GM21619 (cell line): ENCODE data around the gene LPO.

Experiments
- ATAC-seq: cut with Tn5 transposase; IDR thresholded peaks from one replicate; pipeline ENCODE4 v1.9.1; 2021; ENCODE audit not compliant: unreplicated experiment

LPO gene

DNA sequence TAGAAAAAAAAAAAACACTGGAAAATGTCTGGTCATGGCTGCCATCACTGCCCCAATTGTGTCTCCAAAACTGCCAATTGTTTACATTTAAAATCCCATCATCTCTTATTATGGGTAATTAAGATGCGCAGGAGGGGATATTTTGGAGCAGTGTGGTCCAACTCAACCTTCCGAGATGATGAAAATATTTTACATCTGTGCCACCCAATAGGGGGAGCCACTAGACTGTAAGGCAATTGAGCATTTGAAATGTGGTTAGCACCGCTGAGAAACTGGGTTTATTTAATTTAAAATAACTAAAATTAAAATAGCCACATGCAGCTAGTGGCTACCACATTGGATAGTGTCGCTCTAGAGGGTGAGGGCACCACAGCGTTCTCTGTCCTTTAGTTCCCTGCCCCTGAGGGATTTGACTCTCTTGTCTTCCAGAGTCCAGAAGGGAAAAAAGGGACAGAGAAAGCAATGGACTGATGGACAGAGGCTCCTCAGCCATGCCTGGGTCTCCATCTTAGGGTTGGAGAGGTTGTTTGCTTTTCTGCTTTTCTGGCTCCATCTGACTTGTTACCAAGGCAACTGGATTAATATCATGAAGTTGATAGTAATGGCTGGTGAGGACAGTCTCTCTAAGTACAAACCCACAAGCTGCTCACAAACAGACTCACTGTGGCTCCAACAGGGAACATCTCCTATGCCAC is 38.9 kb downstream of the LPO start:
- no peak for ATAC-seq

DNA sequence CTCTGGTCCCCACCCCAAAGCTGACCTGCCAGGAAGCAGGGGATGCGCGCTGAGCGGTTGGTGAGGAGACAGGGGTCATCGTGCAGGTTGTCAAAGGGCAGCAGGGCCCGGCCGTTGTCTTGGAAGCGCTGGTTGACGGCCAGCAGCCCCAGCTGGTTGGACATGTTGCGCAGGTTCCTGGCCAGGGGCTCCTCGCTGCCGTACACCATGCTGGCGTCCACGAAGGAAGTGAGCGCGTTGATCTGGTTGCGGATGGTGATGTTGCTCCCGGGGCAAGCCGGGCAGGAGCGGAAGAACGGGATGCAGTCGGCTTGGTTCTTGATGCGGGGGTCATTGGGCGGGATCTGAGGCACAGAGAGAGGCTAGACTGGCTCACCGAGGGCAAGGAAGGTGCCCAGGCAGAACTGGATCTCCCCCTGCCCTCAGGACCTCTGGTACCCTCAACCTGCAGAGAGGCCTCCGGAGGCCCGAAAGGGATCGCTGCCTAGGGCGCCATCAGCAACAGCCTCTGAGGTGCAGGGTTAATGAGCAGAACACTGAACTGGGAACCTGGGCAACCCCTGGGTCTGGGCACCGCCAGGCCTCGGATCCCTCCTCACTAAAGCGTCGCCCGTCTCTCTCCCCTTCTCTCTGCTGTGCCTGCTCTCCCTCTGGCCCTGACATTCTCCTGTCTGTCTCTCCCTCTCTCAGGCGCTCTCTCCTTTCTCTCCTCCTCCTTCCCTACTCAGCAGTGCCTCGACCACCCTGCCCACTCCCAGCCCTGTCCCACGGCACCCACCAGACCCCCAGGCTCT is 39.6 kb downstream of the LPO start:
- no peak for ATAC-seq

DNA sequence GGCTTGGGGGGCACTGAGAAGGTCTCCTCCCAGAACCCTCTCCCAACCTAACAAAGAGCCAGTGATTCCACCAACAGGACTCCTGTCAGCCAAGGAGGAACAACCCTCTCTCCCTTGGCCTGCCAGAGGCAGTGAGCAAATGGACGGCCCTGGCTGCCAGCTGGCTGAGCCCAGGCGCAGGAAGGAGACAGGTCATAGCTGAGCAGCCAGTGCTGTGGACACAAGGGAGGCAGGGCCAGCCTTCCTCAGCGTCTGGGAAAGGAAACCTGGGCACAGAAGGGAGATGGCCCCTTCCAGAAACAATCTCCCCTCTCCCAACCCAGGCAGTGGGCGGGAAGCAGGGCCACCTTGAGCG is 40.3 kb downstream of the LPO start:
- no peak for ATAC-seq

- no peak for ATAC-seq
These were observed 40.8 kb downstream of the LPO start for GRCh38 chr17:58279016-58279711.

- ATAC-seq: no peak
These were observed 41.5 kb downstream of the LPO start for GRCh38 chr17:58279736-58280479.

DNA sequence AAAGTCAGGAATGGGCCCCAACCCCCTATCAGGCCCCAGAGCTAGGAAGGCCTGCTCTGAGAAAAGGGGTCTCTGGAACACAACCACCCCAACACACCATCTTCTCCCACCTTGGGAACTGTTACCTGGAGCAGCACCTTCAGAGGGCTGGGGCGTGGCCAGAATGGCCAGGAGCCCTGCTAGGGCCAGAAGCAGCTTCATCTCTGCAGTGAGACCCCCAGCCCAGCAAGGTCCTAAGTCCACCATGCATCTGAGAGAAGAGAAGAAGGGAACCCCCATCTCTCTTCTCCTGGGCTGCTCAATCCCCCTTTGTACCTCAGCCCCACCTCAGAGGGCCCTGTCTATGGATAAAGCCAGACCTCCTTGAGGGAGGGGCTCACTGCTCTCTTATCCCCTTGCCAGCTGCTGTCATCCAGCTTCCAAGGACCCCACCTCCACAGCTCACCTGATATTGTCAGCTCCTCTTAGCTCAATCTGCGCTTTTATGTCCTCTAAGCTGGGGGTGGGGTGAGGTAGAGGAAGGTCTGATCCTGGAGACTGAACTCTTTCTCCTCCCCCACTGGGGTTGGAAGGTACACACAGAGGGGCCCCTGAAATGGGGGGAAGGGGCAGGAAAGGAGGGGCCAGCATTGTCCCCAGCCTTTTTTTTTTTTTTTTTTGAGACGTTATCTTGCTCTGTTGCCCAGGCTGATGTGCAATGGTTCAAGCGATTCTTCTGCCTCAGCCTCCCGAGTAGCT is 42.3 kb downstream of the LPO start, which contains the start of gene MPO:
Gene MPO (minus strand): TSS at position 456 of the 738 bp plus-strand sequence. CDS start 177 bp downstream, at position 279.
- no peak for ATAC-seq

DNA sequence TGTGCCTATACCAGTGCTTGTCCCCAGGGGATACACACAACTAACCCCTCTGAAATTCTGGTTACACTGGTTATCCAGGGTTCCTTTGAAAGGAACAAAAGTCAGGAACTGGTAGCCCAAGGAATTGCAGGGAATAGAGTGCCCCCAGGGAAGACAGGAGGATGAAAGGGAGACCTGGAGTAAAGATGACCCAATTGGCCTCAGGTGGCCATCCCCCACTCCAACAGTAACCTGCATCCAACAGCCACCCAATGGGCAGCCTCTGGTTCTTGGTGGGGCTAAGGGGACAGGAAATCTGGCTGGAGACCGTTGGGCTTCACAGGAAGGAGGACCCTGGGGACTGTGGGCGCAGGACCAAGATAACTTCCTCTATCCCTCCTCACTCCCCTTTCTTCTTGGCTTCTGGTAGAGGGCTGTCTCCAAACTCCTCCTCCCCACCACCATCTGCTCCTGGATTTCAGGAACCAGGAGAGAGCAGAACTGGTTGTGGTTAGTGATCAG is 43.2 kb downstream of the LPO start:
- ATAC-seq: no peak

DNA sequence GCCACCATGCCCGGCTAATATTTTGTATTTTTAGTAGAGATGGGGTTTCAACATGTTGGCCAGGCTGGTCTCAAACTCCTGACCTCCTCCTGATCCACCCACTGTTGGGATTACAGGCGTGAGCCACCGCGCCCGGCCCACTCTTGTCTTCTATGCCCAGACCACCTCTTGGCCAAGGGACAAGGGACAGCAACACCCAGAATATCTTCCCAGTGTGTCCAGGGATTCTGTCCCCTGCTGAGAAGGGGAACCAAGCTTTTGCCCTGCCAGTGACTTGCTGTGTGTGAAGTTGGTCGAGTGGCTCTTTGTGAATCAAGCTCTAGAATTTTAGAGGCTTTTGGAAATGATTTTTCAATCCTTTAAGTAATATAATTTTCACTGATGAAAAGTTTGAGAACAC is 44.1 kb downstream of the LPO start:
- ATAC-seq: no peak

GRCh38 chr17:58283674-58284612 is 45.6 kb downstream of the LPO start:
- ATAC-seq: no peak

GRCh38 chr17:58284613-58285421 is 46.4 kb downstream of the LPO start:
- no peak for ATAC-seq

DNA sequence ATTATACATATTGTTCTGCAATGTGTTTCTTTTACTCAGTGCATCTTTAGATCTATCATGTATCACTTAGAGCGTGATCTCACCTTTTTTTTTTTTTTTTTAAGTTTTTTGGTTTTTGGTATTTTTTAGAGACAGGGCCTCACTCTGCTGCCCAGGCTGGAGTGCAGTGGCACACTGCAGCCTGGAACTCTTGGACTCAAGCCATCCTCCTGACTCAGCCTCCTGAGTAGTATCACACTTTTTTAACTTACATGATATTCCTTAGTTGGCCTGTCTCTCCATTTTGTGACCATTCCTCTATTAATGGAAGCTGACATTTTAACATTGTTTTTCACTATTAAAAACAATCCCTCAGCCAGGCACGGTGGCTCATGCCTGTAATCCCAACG is 47.0 kb downstream of the LPO start:
- ATAC-seq: no peak

GRCh38 chr17:58289869-58290268 is 51.5 kb downstream of the LPO start:
- no peak for ATAC-seq

- no peak for ATAC-seq
These were observed 52.9 kb downstream of the LPO start for GRCh38 chr17:58291246-58291645.

GRCh38 chr17:58294034-58294433 is 55.6 kb downstream of the LPO start:
- ATAC-seq: no peak

- ATAC-seq: no peak
These were observed 62.0 kb downstream of the LPO start for GRCh38 chr17:58300336-58300735.

- no peak for ATAC-seq
These were observed 63.2 kb downstream of the LPO start for GRCh38 chr17:58301504-58302150.

- ATAC-seq: no peak
These were observed 64.0 kb downstream of the LPO start for GRCh38 chr17:58302171-58302918.
